ENCODE results near the gene ZNF514. TPM values are rescaled to one million over a fixed set of nuclear protein-coding genes. Genes with fewer than 3 reads are reported as not detected.

The ZNF514 gene
- total RNA-seq: 14.0 and 18.3 TPM in 2 replicates

DNA sequence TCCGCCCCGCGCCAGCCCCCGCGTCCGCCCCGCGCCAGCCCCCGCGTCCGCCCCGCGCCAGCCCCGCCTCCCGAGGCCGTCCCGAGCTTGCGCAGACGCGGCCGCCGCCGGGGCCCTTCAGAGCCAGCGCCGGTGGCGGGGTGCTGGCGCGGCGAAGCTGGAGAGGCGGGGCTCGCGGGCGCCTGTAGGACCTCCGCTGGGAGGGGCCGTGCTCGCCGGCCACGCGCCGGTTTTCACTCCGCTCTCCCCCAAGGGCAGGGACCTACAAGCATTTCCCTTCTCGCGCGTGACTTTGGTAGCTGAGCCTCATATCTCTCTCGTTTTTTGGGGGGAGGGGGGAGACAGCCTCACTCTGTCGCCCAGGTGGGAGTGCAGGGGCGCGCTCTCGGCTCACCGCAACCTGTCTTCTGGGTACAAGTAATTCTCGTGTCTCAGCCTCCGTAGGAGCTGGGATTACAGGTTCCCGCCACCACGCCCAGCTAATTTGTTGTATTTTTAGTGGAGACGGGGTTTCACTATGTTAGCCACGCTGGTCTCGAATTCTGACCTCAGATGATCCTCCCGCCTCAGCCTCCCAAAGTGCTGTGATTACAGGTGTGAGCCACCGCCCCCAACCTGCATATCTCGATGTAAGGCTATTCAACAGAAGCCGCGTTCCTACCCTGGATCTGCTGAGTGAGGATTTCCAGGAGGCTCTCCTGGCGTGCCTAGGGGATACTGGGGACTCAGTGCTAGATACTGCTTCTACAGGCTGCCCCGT is at the start of gene ZNF514:
TSS of gene ZNF514 (minus strand) at position 159 of the 760 bp plus-strand sequence. CDS start 6,595 bp downstream, outside the sequence.

DNA sequence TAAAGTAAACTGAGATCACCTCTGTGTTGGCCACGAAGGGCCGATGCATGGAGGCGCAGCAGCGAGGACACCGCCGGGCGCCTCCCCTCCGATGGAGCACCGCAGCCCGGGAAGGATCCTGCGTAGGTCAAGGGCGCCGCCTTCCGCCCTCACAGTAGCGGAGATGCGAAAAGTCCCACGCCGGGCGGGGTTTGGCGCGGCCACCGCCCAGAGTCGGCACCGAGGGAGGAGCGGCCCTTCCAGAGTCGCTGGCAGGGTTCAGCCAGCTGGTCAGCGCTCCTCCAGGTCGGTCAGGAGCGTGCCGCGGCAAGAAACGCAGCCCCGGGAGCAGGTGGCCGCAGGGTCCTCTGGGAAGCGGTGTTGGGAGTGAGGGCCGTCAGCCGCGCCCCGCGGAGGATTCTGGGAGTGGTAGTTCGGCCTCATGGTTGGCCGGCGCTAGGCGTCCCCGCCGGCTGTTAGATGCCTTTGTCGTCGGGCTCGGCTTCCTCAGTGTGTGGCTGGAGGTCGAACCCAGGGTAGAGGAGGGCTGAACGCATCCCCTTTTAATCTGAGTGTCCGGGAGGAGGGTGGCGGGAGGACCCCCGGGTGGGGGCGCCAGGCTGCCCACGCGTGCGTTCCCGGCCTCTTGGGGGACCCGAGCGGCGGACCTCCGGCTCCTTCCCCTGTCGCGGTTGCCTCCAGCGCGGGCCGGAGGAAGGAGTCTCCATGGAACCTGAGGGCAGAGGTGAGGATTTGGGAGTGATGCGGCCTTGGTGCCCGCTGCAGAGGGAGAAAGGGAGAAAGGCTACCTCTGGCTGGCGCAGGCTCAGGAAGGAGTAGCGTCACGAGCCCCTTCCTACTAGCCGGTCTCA is 47.7 kb upstream of the ZNF514 start, which contains the start of gene ZNF892:
TSS of gene ZNF892 (plus strand) at position 411 of the 851 bp plus-strand sequence. CDS start at position 706, 295 bp downstream.

GRCh38 chr2:95165371-95166064 is 5.9 kb upstream of the ZNF514 start, which contains the start of gene ZNF2:
Gene ZNF2, plus strand, starts transcription at chr2:95165809. Its CDS starts 10,418 bp downstream, at chr2:95176227.

GRCh38 chr2:95121407-95122196 is 38.0 kb downstream of the ZNF514 start, which contains the start of gene MRPS5:
Gene MRPS5, minus strand, starts transcription at chr2:95121808. Its CDS starts 17 bp downstream, at chr2:95121791.

Other genes starting within 250 kb of the ZNF514 start
- gene MAL, start 134.1 kb downstream of the ZNF514 start, total RNA-seq: not detected in 2 replicates
- gene MRPS5, start 38.0 kb downstream of the ZNF514 start, total RNA-seq: 28.1 and 31.2 TPM in 2 replicates
- gene ZNF2, start 6.0 kb upstream of the ZNF514 start, total RNA-seq: 5.5 and 6.2 TPM in 2 replicates
- gene ZNF892, start 47.7 kb upstream of the ZNF514 start, total RNA-seq: 4.9 and 9.1 TPM in 2 replicates
- 0.36 and 0.97 TPM in 2 replicates for gene PROM2, start 114.6 kb upstream of the ZNF514 start, total RNA-seq
- 25.6 and 26.0 TPM in 2 replicates for gene KCNIP3, start 137.5 kb upstream of the ZNF514 start, total RNA-seq
- gene FAHD2A, start 242.9 kb upstream of the ZNF514 start, total RNA-seq: 25.0 and 26.7 TPM in 2 replicates